Measurements from ENCODE around the gene ELOB.
A peak's percentile ranks its signal among the peaks of the same experiment; 100 is the strongest.

ELOB gene

GRCh38 chr16:2777231-2777902 lies at the start of gene ELOB:
TSS of gene ELOB (minus strand) at chr16:2777280. CDS start at chr16:2777239, 41 bp downstream.
- DNase-seq (ENCODE audit: low spot score), result peak; percentile 92

- no peak for DNase-seq (ENCODE audit: low spot score)
Measured at GRCh38 chr16:2825906-2826305, 48.8 kb upstream of the ELOB start.

- no peak for DNase-seq (ENCODE audit: low spot score)
Measured at GRCh38 chr16:2825049-2825742, 48.1 kb upstream of the ELOB start.

DNA sequence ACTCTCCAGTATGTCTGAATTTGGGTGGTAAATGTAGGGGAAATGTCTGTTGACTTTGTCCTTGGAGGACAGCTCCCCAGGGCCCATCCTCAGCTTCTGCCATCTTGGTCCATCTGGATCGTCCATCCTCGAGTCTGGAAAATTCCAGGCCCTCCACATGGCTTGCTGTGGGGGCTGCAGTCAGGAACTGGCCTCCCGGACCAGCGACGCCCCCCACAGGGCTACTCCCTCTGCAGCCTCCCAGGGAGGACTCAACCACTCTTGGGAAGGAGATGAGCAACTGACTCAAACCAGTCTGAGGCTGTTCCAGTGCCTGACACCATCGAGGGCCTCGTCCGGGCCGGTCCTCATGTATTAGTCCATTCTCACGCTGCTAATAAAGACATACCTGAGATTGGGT lies 47.5 kb upstream of the ELOB start:
- DNase-seq (ENCODE audit: low spot score), result no peak

DNA sequence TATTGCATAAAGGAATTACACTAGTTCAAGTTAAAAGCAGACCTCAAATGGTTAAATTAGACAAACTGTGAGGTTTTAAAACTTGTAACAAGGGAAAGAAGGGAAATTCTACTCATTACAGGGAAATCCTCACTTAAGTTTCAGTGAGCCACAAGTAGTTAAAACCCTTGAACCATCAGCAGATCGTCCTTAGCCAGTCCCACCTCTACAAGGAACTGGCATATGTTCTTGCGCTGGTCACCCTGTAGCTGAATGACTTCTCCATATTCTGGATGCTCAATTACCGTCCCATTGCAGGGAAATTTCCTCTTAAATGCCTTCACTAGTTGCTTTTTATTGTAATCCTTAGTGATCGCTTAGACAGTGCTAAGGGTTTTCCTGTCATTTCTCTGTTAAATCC lies 45.4 kb upstream of the ELOB start:
- no peak for DNase-seq (ENCODE audit: low spot score)

- no peak for DNase-seq (ENCODE audit: low spot score)
Measured at GRCh38 chr16:2822158-2822495, 45.0 kb upstream of the ELOB start.

GRCh38 chr16:2821487-2822157 lies 44.5 kb upstream of the ELOB start:
- no peak for DNase-seq (ENCODE audit: low spot score)

GRCh38 chr16:2820836-2821486 lies 43.9 kb upstream of the ELOB start:
- no peak for DNase-seq (ENCODE audit: low spot score)

GRCh38 chr16:2819939-2820835 lies 43.1 kb upstream of the ELOB start:
- no peak for DNase-seq (ENCODE audit: low spot score)

DNA sequence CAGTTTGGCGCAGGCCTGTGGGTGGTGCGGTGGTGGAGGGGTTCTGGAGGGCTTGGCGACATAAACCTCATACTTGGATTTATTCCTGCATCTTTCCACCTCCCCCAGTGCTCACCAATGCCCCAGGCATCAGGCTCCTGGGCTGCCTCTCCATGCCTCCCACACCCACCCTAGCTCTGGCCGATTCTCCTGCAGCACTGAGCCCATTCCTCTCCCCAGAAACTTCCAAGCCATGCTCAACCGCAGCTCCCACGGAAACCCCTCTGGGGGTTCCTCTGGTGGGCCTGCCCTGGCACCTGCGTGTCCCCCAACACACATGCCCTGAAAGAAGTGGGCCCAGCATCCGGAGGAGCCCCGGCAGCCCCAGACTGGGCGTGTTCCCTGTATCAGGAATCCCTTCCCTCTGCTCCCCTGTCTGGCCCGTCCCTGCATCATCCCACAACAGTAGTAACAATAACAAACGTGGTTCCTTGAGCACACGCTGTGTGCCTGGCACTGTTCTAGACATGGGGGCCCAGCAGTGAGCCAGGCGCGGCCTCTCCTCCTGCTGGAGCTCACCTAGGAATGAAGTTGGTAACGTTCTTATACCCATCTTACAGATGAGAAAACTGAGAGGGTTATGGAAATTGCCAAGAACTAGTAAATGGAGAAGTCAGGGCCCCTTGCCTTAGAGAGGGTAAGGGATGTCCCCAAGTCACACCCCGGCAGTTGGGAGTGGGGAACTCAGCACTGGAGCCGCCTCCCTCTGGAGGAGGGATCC lies 42.3 kb upstream of the ELOB start:
- no peak for DNase-seq (ENCODE audit: low spot score)

- DNase-seq (ENCODE audit: low spot score), result no peak
Measured at GRCh38 chr16:2818272-2818876, 41.3 kb upstream of the ELOB start.

DNA sequence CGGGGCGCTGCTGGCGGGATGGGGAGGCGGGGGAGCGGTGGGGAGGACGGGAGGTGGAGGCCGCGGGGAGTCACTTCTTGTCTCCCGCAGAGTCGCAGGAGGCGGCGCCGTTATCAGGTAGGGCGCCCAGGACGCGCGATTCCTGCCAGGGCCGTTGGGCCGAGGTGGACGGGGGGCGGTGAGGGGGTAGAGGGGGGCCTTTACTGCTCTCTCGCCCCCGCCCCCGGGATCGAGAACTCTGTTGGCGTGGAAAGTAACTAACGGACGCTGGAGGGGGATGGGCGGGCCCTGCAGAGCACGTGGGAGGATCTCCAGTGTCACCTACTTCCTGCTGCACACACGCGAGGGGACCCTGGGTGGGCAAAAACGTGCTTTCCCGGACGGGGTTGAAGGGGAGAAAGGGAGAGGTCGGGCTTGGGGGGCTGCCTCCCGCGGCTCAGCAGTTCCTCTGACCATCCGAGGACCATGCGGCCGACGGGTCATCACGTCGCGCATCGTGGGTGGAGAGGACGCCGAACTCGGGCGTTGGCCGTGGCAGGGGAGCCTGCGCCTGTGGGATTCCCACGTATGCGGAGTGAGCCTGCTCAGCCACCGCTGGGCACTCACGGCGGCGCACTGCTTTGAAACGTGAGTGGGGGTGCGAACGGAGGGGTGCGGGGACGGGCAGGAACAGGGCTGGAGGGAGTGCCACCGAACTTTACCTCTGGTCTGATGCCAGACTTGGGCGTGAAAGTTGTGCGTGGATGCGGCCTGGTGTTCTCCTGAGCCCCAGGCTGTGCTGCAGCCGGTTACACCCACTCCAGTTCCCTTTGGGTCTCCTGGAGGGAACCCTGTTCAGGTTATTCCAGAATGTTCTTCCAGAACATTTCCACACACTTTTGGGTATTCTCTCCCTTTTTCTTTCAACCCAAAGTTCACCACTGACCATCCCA lies 40.5 kb upstream of the ELOB start:
- DNase-seq (ENCODE audit: low spot score), result no peak

- no peak for DNase-seq (ENCODE audit: low spot score)
Measured at GRCh38 chr16:2816751-2817339, 39.8 kb upstream of the ELOB start, which contains the start of gene PRSS21. TSS of gene PRSS21 (plus strand) at chr16:2817237. CDS start at chr16:2817269, 32 bp downstream.

GRCh38 chr16:2815299-2815771 lies 38.3 kb upstream of the ELOB start:
- DNase-seq (ENCODE audit: low spot score), result no peak

DNA sequence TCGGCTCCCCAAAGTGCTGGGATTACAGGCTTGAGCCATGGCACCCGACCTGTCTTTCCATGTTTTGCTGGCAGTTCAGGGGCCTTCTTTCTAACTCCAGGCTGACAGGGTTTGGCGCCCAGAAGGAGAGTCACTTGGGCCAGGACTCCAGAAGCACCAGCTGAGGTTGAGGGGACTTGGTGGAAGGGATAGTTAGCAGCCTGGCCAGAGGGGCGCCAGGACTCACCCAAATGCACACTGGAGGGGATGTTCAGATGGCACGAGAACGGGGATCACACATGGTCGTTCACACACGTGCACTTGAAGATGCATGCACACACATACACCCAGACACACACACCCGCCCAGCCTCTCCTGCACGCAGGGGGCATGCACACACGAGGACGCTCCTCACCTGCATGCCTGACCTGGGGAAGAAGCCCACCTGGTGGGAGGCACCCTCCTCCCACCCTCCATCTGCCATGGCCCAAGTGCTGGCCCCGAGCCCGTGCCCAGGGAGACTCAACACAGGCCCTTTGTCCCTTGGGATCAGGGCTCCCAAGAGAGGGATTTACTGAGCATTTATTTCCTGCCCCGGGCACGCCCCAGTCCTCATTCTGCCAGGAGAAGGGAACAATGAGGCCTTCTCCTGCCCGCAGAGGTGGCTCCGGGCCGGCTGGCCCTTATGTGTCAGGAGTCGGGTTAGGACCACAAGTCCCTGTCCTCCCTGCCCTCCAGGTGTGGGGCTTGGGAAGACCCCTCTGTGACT lies 37.6 kb upstream of the ELOB start:
- DNase-seq (ENCODE audit: low spot score), result peak; percentile 22

DNA sequence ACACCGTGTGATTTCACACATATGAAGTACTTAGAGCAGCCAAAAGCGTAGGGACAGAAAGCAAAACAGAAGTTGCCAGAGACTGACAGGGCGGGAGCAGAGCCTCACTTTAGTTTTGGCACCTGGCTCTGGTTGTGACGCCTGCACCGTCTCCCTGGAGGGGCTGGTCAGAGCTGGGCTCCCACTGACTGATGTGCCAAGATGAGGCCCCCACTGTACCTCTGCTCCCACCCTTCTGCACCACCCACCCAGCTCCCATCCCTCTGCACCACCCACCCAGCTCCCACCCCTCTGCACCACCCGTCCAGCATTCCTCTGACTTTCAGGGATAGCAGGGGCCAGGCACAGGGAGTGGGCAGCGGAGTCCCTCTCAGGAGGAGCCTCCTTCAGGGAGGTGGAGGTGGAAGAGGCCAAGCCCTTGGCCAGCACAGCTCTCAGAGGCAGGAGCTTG lies 36.7 kb upstream of the ELOB start:
- DNase-seq (ENCODE audit: low spot score), result no peak

GRCh38 chr16:2811703-2812471 lies 34.8 kb upstream of the ELOB start:
- DNase-seq (ENCODE audit: low spot score), result no peak
